Sigmoid colon (tissue), 7 donors: ENCODE data around the gene POU6F2. TPM values are rescaled to one million over a fixed set of nuclear protein-coding genes. Genes with fewer than 3 reads are reported as not detected.

Experiments
- DNase-seq: peaks from one replicate; pipeline ENCODE4 v3.0.0-alpha.2; 2019
- H3K27ac ChIP-seq, 4 donors: fragments of 200-600 bp; sonication (generic); one replicate each; pipeline ENCODE4 v1.5.1; 2016 to 2019; ENCODE audit warnings: mild to moderate bottlenecking in 1 of 4
- H3K27me3 ChIP-seq, 3 donors: fragments of 200-600 bp; sonication (generic); one replicate each; pipeline ENCODE4 v1.5.1; 2019; ENCODE audit warnings: mild to moderate bottlenecking in 1 of 3
- H3K36me3 ChIP-seq, 4 donors: fragments of 200-600 bp; sonication (generic); one replicate each; pipeline ENCODE4 v1.5.1; 2016 to 2019
- H3K4me1 ChIP-seq, 4 donors: fragments of 200-600 bp; sonication (generic); one replicate each; pipeline ENCODE4 v1.5.1; 2017 to 2019
- H3K4me3 ChIP-seq, 4 donors: fragments of 200-600 bp; sonication (generic); one replicate each; pipeline ENCODE4 v1.5.1; 2017 to 2019; ENCODE audit warnings: mild to moderate bottlenecking in 2 of 4, moderate library complexity in 1 of 4
- H3K9me3 ChIP-seq, 4 donors: fragments of 200-600 bp in 3 of 4; sonication (generic) in 3 of 4; one replicate each; pipeline versions ENCODE4 v1.5.1 to v1.6.1; 2013 to 2019
- CTCF ChIP-seq, 4 experiments: fragments of 450-650 bp in 3 of 4; fragments of 200-600 bp in 1 of 4; IDR thresholded peaks; one replicate each; pipeline ENCODE4 v1.5.1; 2016 to 2019; ENCODE audit warnings: antibody characterized with exemption in 4 of 4, mild to moderate bottlenecking in 3 of 4, moderate library complexity in 2 of 4
- EP300 ChIP-seq, 4 donors: sonication (generic); formaldehyde crosslinking; IDR thresholded peaks; one replicate each; pipeline ENCODE4 v1.6.1; 2017; ENCODE audit warnings: antibody characterized with exemption in 4 of 4
- POLR2A ChIP-seq, 2 donors: fragments of 450-650 bp; IDR thresholded peaks; one replicate each; pipeline ENCODE4 v1.6.1; 2016; ENCODE audit warnings: antibody characterized with exemption in 2 of 2, mild to moderate bottlenecking in 2 of 2, moderate library complexity in 2 of 2
- POLR2AphosphoS5 ChIP-seq, 4 donors: sonication (generic); formaldehyde crosslinking; IDR thresholded peaks; one replicate each; pipeline ENCODE4 v1.6.1; 2017; ENCODE audit warnings: antibody characterized with exemption in 4 of 4
- WGBS, 2 donors: extraction: QIAGEN DNeasy Blood & Tissue Kit; methylation state at CpG; one replicate each; pipeline ENCODE4 v1.1.7; 2013; 5-methylcytosine and 5-hydroxymethylcytosine counted together
- intact Hi-C: fragments of 100-400 bp; cut with DNase I; formaldehyde crosslinking; loops from one replicate; pipeline ENCODE4 v1.15.1; 2023
- polyA plus RNA-seq, 3 donors: library from polyadenylated mRNA; stranded (reverse); fragments of 200-250 nt; gene quantifications; one replicate each; pipeline ENCODE4 v1.2.3, GENCODE V29; 2013
- total RNA-seq, 4 donors: library from RNA; depleted of rRNA; stranded (reverse); fragments of >200 nt; gene quantifications; one replicate each; pipeline ENCODE4 v1.1.0, GENCODE V29; 2016
- donor health status: healthy with polysubstance abuse.
- donor health status: Bipolar disorder and iron deficiency.
- donor health status: healthy.

POU6F2 gene
- total and polyA plus RNA-seq, 7 donors: 0.04 TPM; not detected in 6

GRCh38 chr7:39042670-39043069, 65.0 kb downstream of the POU6F2 start:
- Histone ChIP-seq H3K27ac (no peak overlapping the region), H3K27me3 (no peaks in the 10 kb centered on the region), H3K9me3 (no peaks in the 10 kb centered on the region), H3K4me3 (no peak overlapping the region), H3K36me3 (no peaks in the 10 kb centered on the region), H3K4me1 (peaks cover 0 to 10% (median 0%) of the 10 kb centered on the region in 4 donors)
- WGBS, 2 donors: 62 to 71% methylated on average over 1 of the region's 1 CpG
- intact Hi-C loops: no loop called here
- TF ChIP-seq EP300 (IDR thresholded peaks at IDR 0.05) (no peak), POLR2A (IDR thresholded peaks at IDR 0.05) (no peak), CTCF (IDR thresholded peaks at IDR 0.05) (no peak), POLR2AphosphoS5 (IDR thresholded peaks at IDR 0.05) (no peak)
- DNase-seq: no peak

GRCh38 chr7:39043531-39043930, 65.8 kb downstream of the POU6F2 start:
- no peak overlapping the region for H3K27ac ChIP-seq
- DNase-seq: no peak
- no peak for TF ChIP-seq POLR2AphosphoS5 (IDR thresholded peaks at IDR 0.05)
- TF ChIP-seq CTCF (IDR thresholded peaks at IDR 0.05): no peak
- no peak for TF ChIP-seq EP300 (IDR thresholded peaks at IDR 0.05)
- no peak for TF ChIP-seq POLR2A (IDR thresholded peaks at IDR 0.05)
- H3K36me3 ChIP-seq: no peaks in the 10 kb centered on the region
- H3K27me3 ChIP-seq: no peaks in the 10 kb centered on the region
- WGBS, 2 donors: 18 to 62% methylated on average over 2 of the region's 2 CpGs
- H3K9me3 ChIP-seq: no peaks in the 10 kb centered on the region
- no peak overlapping the region for H3K4me3 ChIP-seq
- H3K4me1 ChIP-seq: peaks cover 0 to 10% (median 0%) of the 10 kb centered on the region in 4 donors
- intact Hi-C loops: no loop called here

- intact Hi-C loops: no loop called here
- Histone ChIP-seq H3K27ac (no peak overlapping the region), H3K4me1 (peaks cover 0 to 10% (median 0%) of the 10 kb centered on the region in 4 donors), H3K27me3 (no peaks in the 10 kb centered on the region), H3K4me3 (no peak overlapping the region), H3K9me3 (no peaks in the 10 kb centered on the region), H3K36me3 (no peaks in the 10 kb centered on the region)
- DNase-seq: no peak
- TF ChIP-seq EP300 (IDR thresholded peaks at IDR 0.05) (no peak), POLR2A (IDR thresholded peaks at IDR 0.05) (no peak), POLR2AphosphoS5 (IDR thresholded peaks at IDR 0.05) (no peak), CTCF (IDR thresholded peaks at IDR 0.05) (no peak)
- WGBS, 2 donors: 67 to 75% methylated on average over 4 of the region's 4 CpGs
Measured at GRCh38 chr7:39044489-39044888, 66.8 kb downstream of the POU6F2 start.

- no peak for DNase-seq
- intact Hi-C loops: no loop called here
- Histone ChIP-seq H3K4me1 (peaks cover 0 to 10% (median 0%) of the 10 kb centered on the region in 4 donors), H3K36me3 (no peaks in the 10 kb centered on the region), H3K4me3 (no peak overlapping the region), H3K27me3 (no peaks in the 10 kb centered on the region), H3K9me3 (no peaks in the 10 kb centered on the region), H3K27ac (no peak overlapping the region)
- WGBS, 2 donors: 6 to 41% methylated on average over 1 of the region's 1 CpG
- TF ChIP-seq POLR2AphosphoS5 (IDR thresholded peaks at IDR 0.05) (no peak), CTCF (IDR thresholded peaks at IDR 0.05) (no peak), EP300 (IDR thresholded peaks at IDR 0.05) (no peak), POLR2A (IDR thresholded peaks at IDR 0.05) (no peak)
Measured at GRCh38 chr7:39045231-39045630, 67.5 kb downstream of the POU6F2 start.

- Histone ChIP-seq H3K36me3 (no peaks in the 10 kb centered on the region), H3K4me3 (no peak overlapping the region), H3K9me3 (peaks cover 0 to 3% (median 0%) of the 10 kb centered on the region in 4 donors), H3K27ac (no peak overlapping the region), H3K4me1 (no peaks in the 10 kb centered on the region), H3K27me3 (no peaks in the 10 kb centered on the region)
- WGBS, 2 donors: 86 to 90% methylated on average over 1 of the region's 1 CpG
- no peak for DNase-seq
- intact Hi-C loops: no loop called here
- TF ChIP-seq EP300 (IDR thresholded peaks at IDR 0.05): no peak
- no peak for TF ChIP-seq POLR2AphosphoS5 (IDR thresholded peaks at IDR 0.05)
- no peak for TF ChIP-seq POLR2A (IDR thresholded peaks at IDR 0.05)
- no peak for TF ChIP-seq CTCF (IDR thresholded peaks at IDR 0.05)
Measured at GRCh38 chr7:39051279-39051678, 73.6 kb downstream of the POU6F2 start.
